H1 (cell line): ENCODE measurements around the gene SLC6A17. TPM values are rescaled to one million over a fixed set of nuclear protein-coding genes. Genes with fewer than 3 reads are reported as not detected.
A peak's percentile ranks its signal among the peaks of the same experiment; 100 is the strongest.

Source experiments
- CTCF ChIA-PET: fragments of 300-600 bp; sonication (Branson Sonifier 250); formaldehyde crosslinking; loops from one replicate; lab custom pipeline; 2021; ENCODE audit not compliant: partially characterized antibody; lab: Charles Lee
- POLR2A ChIA-PET: fragments of 300-600 bp; sonication (Branson Sonifier 250); formaldehyde crosslinking; loops from one replicate; lab custom pipeline; 2021; ENCODE audit warnings: inconsistent platforms; ENCODE audit not compliant: partially characterized antibody; lab: Charles Lee
- DNase-seq, 2 experiments: peaks; one replicate each; pipeline versions ENCODE4 v3.0.0 to v3.0.0-alpha.2; 2010 to 2022; ENCODE audit warnings: low spot score in 2 of 2, low read depth in 1 of 2, mixed read lengths in 1 of 2
- FAIRE-seq: peaks from 2 replicates; lab custom pipeline; 2011; peaks lifted over from hg19 to GRCh38; lab: Jason Lieb, UNC
- H2AFZ ChIP-seq: 2 replicates; pipeline ENCODE4 v1.8.1; 2012; ENCODE audit warnings: low read length, inconsistent platforms
- H2AK5ac ChIP-seq: 2 replicates; pipeline ENCODE4 v1.6.1; 2013; ENCODE audit warnings: low read depth, low read length
- H2BK120ac ChIP-seq: replicated peaks from 2 replicates; pipeline ENCODE3; 2013; ENCODE audit warnings: low read depth, low read length, inconsistent platforms
- H2BK12ac ChIP-seq: 2 replicates; pipeline ENCODE4 v1.6.1; 2013; ENCODE audit warnings: low read depth, low read length
- H2BK15ac ChIP-seq: 2 replicates; pipeline ENCODE4 v1.6.1; 2013; ENCODE audit warnings: low read length
- H2BK20ac ChIP-seq: 2 replicates; pipeline ENCODE4 v1.6.1; 2013; ENCODE audit warnings: low read length
- H2BK5ac ChIP-seq: 2 replicates; pipeline ENCODE4 v1.6.1; 2013; ENCODE audit warnings: low read depth, low read length
- H3K14ac ChIP-seq: 2 replicates; pipeline ENCODE4 v1.6.1; 2013; ENCODE audit warnings: inconsistent platforms; ENCODE audit not compliant: insufficient read length
- H3K18ac ChIP-seq: 2 replicates; pipeline ENCODE4 v1.6.1; 2013; ENCODE audit warnings: low read length; ENCODE audit errors: extremely low read depth
- H3K23ac ChIP-seq: 2 replicates; pipeline ENCODE4 v1.6.1; 2013; ENCODE audit warnings: inconsistent platforms; ENCODE audit not compliant: insufficient read length
- H3K23me2 ChIP-seq: 2 replicates; pipeline ENCODE4 v1.6.1; 2013; ENCODE audit warnings: low read depth, low read length
- H3K27ac ChIP-seq: 2 replicates; pipeline ENCODE4 v1.6.1; 2011; ENCODE audit warnings: low read depth, low read length, inconsistent platforms
- H3K27me3 ChIP-seq, 4 experiments: replicated peaks in 1 of 4; 1 replicate in 1 of 4; 2 replicates in 3 of 4; pipeline versions ENCODE4 v1.6.1 to v1.8.1; 2011 to 2013; ENCODE audit warnings: low read length in 3 of 4, mild to moderate bottlenecking in 3 of 4, inconsistent platforms in 2 of 4, mixed read lengths in 2 of 4, moderate library complexity in 1 of 4; ENCODE audit not compliant: control insufficient read depth in 3 of 4, insufficient read depth in 3 of 4; ENCODE audit errors: extremely low read depth in 1 of 4
- H3K36me3 ChIP-seq, 4 experiments: 2 replicates each; pipeline versions ENCODE4 v1.6.1 to v1.8.1; 2011 to 2013; ENCODE audit warnings: mild to moderate bottlenecking in 4 of 4, low read length in 3 of 4, moderate library complexity in 2 of 4, control low read depth in 1 of 4, inconsistent platforms in 1 of 4; ENCODE audit not compliant: insufficient read depth in 4 of 4, control insufficient read depth in 2 of 4
- H3K4ac ChIP-seq: replicated peaks from 2 replicates; pipeline ENCODE3; 2013; ENCODE audit warnings: low read length, low read depth, mixed read lengths, inconsistent platforms; ENCODE audit not compliant: insufficient read length
- H3K4me1 ChIP-seq, 4 experiments: replicated peaks in 1 of 4; 1 replicate in 1 of 4; 2 replicates in 3 of 4; pipeline versions ENCODE4 v1.6.1 to v1.8.1; 2011 to 2013; ENCODE audit warnings: low read length in 3 of 4, inconsistent platforms in 2 of 4, mixed read lengths in 1 of 4; ENCODE audit not compliant: insufficient read depth in 4 of 4, control insufficient read depth in 3 of 4
- H3K4me2 ChIP-seq, 2 experiments: 2 replicates each; pipeline versions ENCODE4 v1.6.1 to v1.8.1; 2011 to 2013; ENCODE audit warnings: low read depth in 2 of 2, low read length in 2 of 2, control low read depth in 1 of 2, inconsistent platforms in 1 of 2, mild to moderate bottlenecking in 1 of 2; ENCODE audit not compliant: insufficient read depth in 1 of 2
- H3K4me3 ChIP-seq, 4 experiments: fragments of 200-600, 300-600 bp in 1 of 4; sonication (generic), shearing (Covaris generic), sonication (Bioruptor Twin) in 1 of 4; 2 replicates each; pipeline versions ENCODE4 v1.5.1 to v1.8.1; 2011 to 2016; ENCODE audit warnings: low read length in 4 of 4, low read depth in 3 of 4, control low read depth in 2 of 4, inconsistent platforms in 2 of 4, mild to moderate bottlenecking in 2 of 4, mixed read lengths in 1 of 4, moderate library complexity in 1 of 4; ENCODE audit not compliant: insufficient read depth in 2 of 4; ENCODE audit errors: extremely low read depth in 1 of 4
- H3K56ac ChIP-seq: replicated peaks from 2 replicates; pipeline ENCODE3; 2013; ENCODE audit warnings: low read depth, mild to moderate bottlenecking, mixed read lengths, low read length, inconsistent platforms; ENCODE audit not compliant: insufficient read length
- H3K79me1 ChIP-seq: 2 replicates; pipeline ENCODE4 v1.6.1; 2013; ENCODE audit warnings: low read depth, low read length, control low read depth
- H3K79me2 ChIP-seq, 2 experiments: 2 replicates each; pipeline versions ENCODE4 v1.6.1 to v1.8.1; 2012 to 2013; ENCODE audit warnings: low read length in 2 of 2, mild to moderate bottlenecking in 2 of 2, inconsistent platforms in 1 of 2; ENCODE audit not compliant: insufficient read depth in 2 of 2, control insufficient read depth in 1 of 2
- H3K9ac ChIP-seq, 4 experiments: replicated peaks in 1 of 4; 1 replicate in 1 of 4; 2 replicates in 3 of 4; pipeline versions ENCODE4 v1.6.1 to v1.8.1; 2011 to 2013; ENCODE audit warnings: low read depth in 3 of 4, low read length in 3 of 4, control low read depth in 2 of 4, mild to moderate bottlenecking in 2 of 4, moderate library complexity in 2 of 4, inconsistent platforms in 1 of 4; ENCODE audit errors: extremely low read depth in 1 of 4
- H3K9me3 ChIP-seq, 2 experiments: 2 replicates each; pipeline versions ENCODE4 v1.6.1 to v1.8.1; 2012 to 2013; ENCODE audit warnings: mild to moderate bottlenecking in 2 of 2, moderate library complexity in 2 of 2, control low read depth in 1 of 2, inconsistent platforms in 1 of 2, low read depth in 1 of 2, low read length in 1 of 2, mixed read lengths in 1 of 2; ENCODE audit not compliant: insufficient read depth in 2 of 2
- H4K20me1 ChIP-seq, 2 experiments: replicated peaks in 1 of 2; 2 replicates each; pipeline versions ENCODE3 to v1.8.1; 2011 to 2013; ENCODE audit warnings: inconsistent platforms in 2 of 2, low read length in 2 of 2, mild to moderate bottlenecking in 1 of 2; ENCODE audit not compliant: insufficient read depth in 2 of 2, control insufficient read depth in 1 of 2
- H4K5ac ChIP-seq: 2 replicates; pipeline ENCODE4 v1.6.1; 2013; ENCODE audit warnings: low read length, low read depth, mixed read lengths, inconsistent platforms; ENCODE audit not compliant: insufficient read length
- H4K8ac ChIP-seq: 2 replicates; pipeline ENCODE4 v1.8.0; 2013; ENCODE audit warnings: mild to moderate bottlenecking, moderate library complexity, low read length, inconsistent platforms; ENCODE audit not compliant: insufficient read depth; ENCODE audit errors: extremely low read depth
- H4K91ac ChIP-seq: replicated peaks from 2 replicates; pipeline ENCODE3; 2013; ENCODE audit warnings: low read length, mixed read lengths, inconsistent platforms; ENCODE audit not compliant: insufficient read length
- BACH1 ChIP-seq: IDR thresholded peaks from 2 replicates; pipeline ENCODE4 v1.6.1; 2012; ENCODE audit warnings: low read length, improper control_type of control experiment
- FOSL1 ChIP-seq: IDR thresholded peaks from 2 replicates; pipeline ENCODE4 v1.6.1; 2011; ENCODE audit warnings: mild to moderate bottlenecking, low read depth, low read length, moderate library complexity; ENCODE audit not compliant: insufficient read depth
- KDM1A ChIP-seq: fragments of 200-600, 300-600 bp; sonication (generic); IDR thresholded peaks from 2 replicates; pipeline ENCODE4 v1.7.1; 2016; ENCODE audit warnings: mild to moderate bottlenecking, low read length, borderline replicate concordance
- TAF7 ChIP-seq: optimal IDR thresholded peaks from 2 replicates; pipeline ENCODE3; 2011; ENCODE audit warnings: low read depth, mild to moderate bottlenecking, inconsistent platforms, low read length, moderate library complexity, borderline replicate concordance
- WGBS, 2 experiments: shearing (Covaris generic) in 1 of 2; methylation state at CpG; one replicate each; pipeline versions ENCODE4 v1.1.6 to v1.1.7; 2013 to 2015; ENCODE audit warnings: low lambda C conversion rate in 2 of 2, mixed read lengths in 2 of 2, inconsistent platforms in 1 of 2, low coverage in 1 of 2, missing lambda C conversion rate in 1 of 2; ENCODE audit not compliant: insufficient replicate concordance in 2 of 2, insufficient coverage in 1 of 2, insufficient read length in 1 of 2; ENCODE audit errors: extremely low coverage in 1 of 2, missing lambda C conversion rate in 1 of 2; 5-methylcytosine and 5-hydroxymethylcytosine counted together
- polyA plus RNA-seq, 7 experiments: library from polyadenylated mRNA; depleted of rRNA in 3 of 7; stranded (reverse) in 5 of 7; unstranded in 2 of 7; fragments of >200 nt in 5 of 7; fragments of 200-250 nt in 2 of 7; gene quantifications; 1 replicate in 5 of 7; 2 replicates in 1 of 7; 4 replicates in 1 of 7; pipeline versions ENCODE4 v1.2.1 to v1.2.3, GENCODE V29; 2011 to 2013; ENCODE audit warnings: missing spikeins in 2 of 7, mixed read lengths in 2 of 7
- total RNA-seq: library from RNA; stranded (reverse); fragmentation: NEBNext Ultra II Directional; extraction: Animal tissue kit (Norgen Biotek cat#: 25700); gene quantifications from 2 replicates; pipeline ENCODE4 v1.2.1, GENCODE V29; 2021

SLC6A17 gene
- total and polyA plus RNA-seq, 2 of the 8 experiments (the other 6 are each of a cell fraction or from before 2014, with no cell fraction given) = 0.15 to 0.28 TPM

GRCh38 chr1:110228381-110228780, 78.1 kb downstream of the SLC6A17 start:
- no peak for FAIRE-seq
- TF ChIP-seq TAF7 = no peak
- no peak for TF ChIP-seq KDM1A
- TF ChIP-seq BACH1 = no peak
- TF ChIP-seq FOSL1 = no peak

More at GRCh38 chr1:110228381-110228780, 78.1 kb downstream of the SLC6A17 start:
- no peak overlapping the region for H3K27ac ChIP-seq
- no peaks in the 10 kb centered on the region; a peak in 1 of 7 replicates for H3K4me1 ChIP-seq
- H3K18ac ChIP-seq = no peak overlapping the region
- no peak overlapping the region for H2BK12ac ChIP-seq
- H4K5ac ChIP-seq = no peak overlapping the region
- H2BK120ac ChIP-seq = no peak overlapping the region
- H3K4me3 ChIP-seq = no peak overlapping the region
- H3K9me3 ChIP-seq = no peaks in the 10 kb centered on the region
- no peaks in the 10 kb centered on the region for H3K27me3 ChIP-seq
- ChIA-PET CTCF (interaction anchor here (0.6 to 3.0 kb wide), 9 partner anchors 14 to 237 kb away, joined by 3 to 17 read pairs (median 4); no protein-coding TSS in a partner anchor), POLR2A (interaction anchor here (1.5 to 1.6 kb wide), 2 partner anchors 11 to 12 kb away, joined by 5 to 6 read pairs; no protein-coding TSS in a partner anchor)
- H3K56ac ChIP-seq = peak overlapping the region; percentile 47
- H2BK5ac ChIP-seq = 0 out of 2 replicates have a peak overlapping the region, but pooled peaks have one; percentile 35
- no peak for DNase-seq
- H3K79me1 ChIP-seq = no peaks in the 10 kb centered on the region; the same call in 1 of the 2 replicates
- no peak overlapping the region for H3K23ac ChIP-seq
- peaks cover 2 to 4% of the 10 kb centered on the region in 2 experiments for H4K20me1 ChIP-seq
- no peak overlapping the region for H3K9ac ChIP-seq
- no peaks in the 10 kb centered on the region for H3K79me2 ChIP-seq
- no peak overlapping the region for H4K8ac ChIP-seq
- peaks cover 0 to 5% (median 0%) of the 10 kb centered on the region in 4 experiments; a peak in 3 of 8 replicates for H3K36me3 ChIP-seq
- H3K4ac ChIP-seq = no peak overlapping the region
- no peak overlapping the region for H4K91ac ChIP-seq
- WGBS, 2 experiments = 78% methylated on average over 10 of the region's 12 CpGs; no CpG with 5 or more reads in 1 of the 2 experiments
- no peak overlapping the region for H3K14ac ChIP-seq
- H2AK5ac ChIP-seq = no peak overlapping the region
- H2AFZ ChIP-seq = no peak overlapping the region
- no peak overlapping the region for H2BK15ac ChIP-seq
- no peaks in the 10 kb centered on the region for H3K23me2 ChIP-seq
- H3K4me2 ChIP-seq = no peak overlapping the region
- H2BK20ac ChIP-seq = no peak overlapping the region
